Mesothelial cell of epicardium (in vitro differentiated cells): ENCODE results near the gene PPM1N. TPM values are rescaled to one million over a fixed set of nuclear protein-coding genes. Genes with fewer than 3 reads are reported as not detected.

ENCODE experiments used
- DNase-seq, 2 experiments: peaks; one replicate each; pipeline ENCODE4 v3.0.0; 2021; ENCODE audit warnings: low spot score in 2 of 2; ENCODE audit not compliant: unreplicated experiment in 2 of 2
- H3K27ac Mint-ChIP-seq: 2 replicates; pipeline ENCODE4 v1.8.0; 2021; ENCODE audit warnings: mixed read lengths
- H3K27me3 Mint-ChIP-seq: 2 replicates; pipeline ENCODE4 v1.8.0; 2021; ENCODE audit warnings: low read depth, mixed read lengths
- H3K36me3 Mint-ChIP-seq: 2 replicates; pipeline ENCODE4 v1.8.0; 2021; ENCODE audit warnings: mixed read lengths
- H3K4me1 Mint-ChIP-seq: 2 replicates; pipeline ENCODE4 v1.8.0; 2021; ENCODE audit warnings: mixed read lengths
- H3K4me3 Mint-ChIP-seq: 2 replicates; pipeline ENCODE4 v1.8.0; 2021; ENCODE audit warnings: mild to moderate bottlenecking, moderate library complexity, mixed read lengths
- H3K9me3 Mint-ChIP-seq: 2 replicates; pipeline ENCODE4 v1.8.0; 2021; ENCODE audit warnings: mixed read lengths
- total RNA-seq: library from RNA; stranded (reverse); gene quantifications from 3 replicates; pipeline ENCODE4 v1.2.1, GENCODE V29; 2021
- TF ChIP-seq, protein P1 (sequence below): fragments of 200-600 bp; sonication (generic); IDR thresholded peaks from one replicate; pipeline ENCODE4 v1.5.0; 2021; ENCODE audit warnings: antibody characterized with exemption; ENCODE audit not compliant: unreplicated experiment

The PPM1N gene
- total RNA-seq, 1 donor from 2014 or later: 0.60 TPM

DNA sequence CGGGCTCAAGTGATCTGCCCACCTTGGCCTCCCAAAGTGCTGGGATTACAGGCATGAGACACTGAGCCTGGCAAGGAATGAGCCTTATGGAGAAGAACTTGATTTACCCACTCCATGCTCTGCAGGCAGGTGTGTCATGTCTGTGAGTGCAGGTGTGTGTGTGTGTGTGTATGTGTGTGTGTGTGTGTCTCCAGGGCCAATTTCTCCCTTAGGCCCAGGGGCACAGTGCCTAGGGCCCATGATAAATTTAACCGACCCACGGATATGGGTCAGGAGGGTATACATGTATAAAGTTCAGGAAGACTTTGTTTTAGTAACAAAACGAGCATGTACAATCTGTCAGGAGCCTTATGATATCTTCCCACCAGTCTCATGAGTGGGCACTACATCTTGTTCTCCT, 35.0 kb upstream of the PPM1N start:
- TF ChIP-seq, protein P1, sequence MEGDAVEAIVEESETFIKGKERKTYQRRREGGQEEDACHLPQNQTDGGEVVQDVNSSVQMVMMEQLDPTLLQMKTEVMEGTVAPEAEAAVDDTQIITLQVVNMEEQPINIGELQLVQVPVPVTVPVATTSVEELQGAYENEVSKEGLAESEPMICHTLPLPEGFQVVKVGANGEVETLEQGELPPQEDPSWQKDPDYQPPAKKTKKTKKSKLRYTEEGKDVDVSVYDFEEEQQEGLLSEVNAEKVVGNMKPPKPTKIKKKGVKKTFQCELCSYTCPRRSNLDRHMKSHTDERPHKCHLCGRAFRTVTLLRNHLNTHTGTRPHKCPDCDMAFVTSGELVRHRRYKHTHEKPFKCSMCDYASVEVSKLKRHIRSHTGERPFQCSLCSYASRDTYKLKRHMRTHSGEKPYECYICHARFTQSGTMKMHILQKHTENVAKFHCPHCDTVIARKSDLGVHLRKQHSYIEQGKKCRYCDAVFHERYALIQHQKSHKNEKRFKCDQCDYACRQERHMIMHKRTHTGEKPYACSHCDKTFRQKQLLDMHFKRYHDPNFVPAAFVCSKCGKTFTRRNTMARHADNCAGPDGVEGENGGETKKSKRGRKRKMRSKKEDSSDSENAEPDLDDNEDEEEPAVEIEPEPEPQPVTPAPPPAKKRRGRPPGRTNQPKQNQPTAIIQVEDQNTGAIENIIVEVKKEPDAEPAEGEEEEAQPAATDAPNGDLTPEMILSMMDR: no peak
- no peak overlapping the region for H3K4me3 Mint-ChIP-seq

GRCh38 chr19:45464274-45464673, 34.0 kb upstream of the PPM1N start:
- H3K9me3 Mint-ChIP-seq: no peaks in the 10 kb centered on the region
- no peak for DNase-seq
- TF ChIP-seq, protein P1: no peak
- H3K27ac Mint-ChIP-seq: no peak overlapping the region
- H3K4me3 Mint-ChIP-seq: no peak overlapping the region
- H3K36me3 Mint-ChIP-seq: no peaks in the 10 kb centered on the region
- peaks cover 11% of the 10 kb centered on the region for H3K4me1 Mint-ChIP-seq
- no peaks in the 10 kb centered on the region for H3K27me3 Mint-ChIP-seq

More for the DNA sequence above, 35.0 kb upstream of the PPM1N start:
- no peaks in the 10 kb centered on the region for H3K27me3 Mint-ChIP-seq
- H3K9me3 Mint-ChIP-seq: no peaks in the 10 kb centered on the region
- no peak for DNase-seq
- H3K36me3 Mint-ChIP-seq: no peaks in the 10 kb centered on the region
- H3K4me1 Mint-ChIP-seq: peaks cover 8% of the 10 kb centered on the region
- no peak overlapping the region for H3K27ac Mint-ChIP-seq

DNA sequence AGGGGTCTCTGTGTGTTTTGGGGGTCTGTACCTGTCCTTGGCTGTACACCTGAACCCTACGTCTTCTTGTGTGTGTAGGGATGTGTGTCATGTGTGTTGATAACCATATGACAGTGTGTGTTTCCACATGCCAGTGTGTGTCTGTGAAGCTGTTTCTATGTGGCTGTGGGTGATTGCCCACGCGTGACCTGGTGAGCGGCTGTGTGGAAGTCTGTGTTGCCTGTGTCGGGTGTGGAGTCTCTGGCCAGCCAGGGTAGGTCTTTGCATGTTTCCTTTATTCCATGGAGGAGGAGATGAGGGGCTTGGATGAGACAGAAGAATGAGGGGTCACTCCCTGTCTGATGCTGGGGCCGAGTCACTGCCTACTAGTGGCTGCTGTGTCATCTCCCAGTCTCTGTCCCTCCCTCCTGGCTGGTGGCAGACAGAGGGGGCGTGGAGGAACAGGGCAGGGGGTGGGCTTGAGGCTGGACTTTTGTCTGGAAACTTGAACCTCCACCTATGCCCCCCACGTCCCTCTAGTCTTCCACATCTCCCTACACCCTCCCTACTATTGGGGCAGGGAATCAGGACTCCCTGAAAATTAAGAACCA, 33.3 kb upstream of the PPM1N start:
- Mint-ChIP-seq H3K4me1 (peaks cover 16% of the 10 kb centered on the region), H3K4me3 (no peak overlapping the region), H3K27ac (no peak overlapping the region), H3K9me3 (no peaks in the 10 kb centered on the region), H3K36me3 (no peaks in the 10 kb centered on the region), H3K27me3 (no peaks in the 10 kb centered on the region)
- no peak for DNase-seq
- TF ChIP-seq, protein P1: no peak

DNA sequence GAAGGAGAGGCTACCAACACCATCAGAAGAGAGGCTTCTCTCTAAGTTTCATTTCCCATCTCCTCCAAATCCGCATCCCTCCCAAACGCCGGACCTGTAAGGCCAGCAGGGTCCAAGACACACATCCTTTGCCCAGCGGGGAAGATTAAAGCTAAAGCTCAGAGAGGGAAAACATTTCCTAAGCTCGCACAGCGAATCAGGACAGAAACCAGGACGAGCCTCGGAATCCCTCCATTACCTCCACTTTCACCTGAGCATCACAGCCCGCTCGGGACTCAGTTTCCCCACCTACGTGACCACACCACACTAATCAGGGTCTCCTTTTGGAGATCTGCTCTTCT, 31.2 kb upstream of the PPM1N start:
- peak overlapping the region; percentile 93 for H3K4me3 Mint-ChIP-seq
- H3K9me3 Mint-ChIP-seq: no peaks in the 10 kb centered on the region
- DNase-seq: no peak
- H3K4me1 Mint-ChIP-seq: peaks cover 18% of the 10 kb centered on the region
- H3K27me3 Mint-ChIP-seq: peaks cover 8% of the 10 kb centered on the region
- H3K36me3 Mint-ChIP-seq: no peaks in the 10 kb centered on the region
- H3K27ac Mint-ChIP-seq: peak overlapping the region; percentile 94
- TF ChIP-seq, protein P1: no peak

- Mint-ChIP-seq H3K4me1 (peaks cover 18% of the 10 kb centered on the region), H3K27ac (peak within 1 kb of the TSS; percentile 99), H3K27me3 (peaks cover 13% of the 10 kb centered on the region), H3K9me3 (no peaks in the 10 kb centered on the region), H3K4me3 (peak within 1 kb of the TSS; percentile 93), H3K36me3 (no peaks in the 10 kb centered on the region)
- TF ChIP-seq, protein P1: no peak
- DNase-seq: peak; percentile 95 to 97
These were observed 30.6 kb upstream of the PPM1N start, which contains the start of gene FOSB for GRCh38 chr19:45467456-45468158. FOSB (plus strand) TSS chr19:45467996; CDS start chr19:45468587, 591 bp downstream.
